GM15510 (cell line): ENCODE results near the gene BABAM2.

Experiments
- POLR2A ChIP-seq: IDR thresholded peaks from 3 replicates; pipeline ENCODE4 v1.6.1; 2011; ENCODE audit warnings: borderline replicate concordance; ENCODE audit not compliant: insufficient read length; ENCODE audit errors: extremely low read depth

BABAM2 gene

GRCh38 chr2:28150236-28150915, 259.8 kb downstream of the BABAM2 start:
- no peak for TF ChIP-seq POLR2A

GRCh38 chr2:28150994-28151393, 260.5 kb downstream of the BABAM2 start:
- no peak for TF ChIP-seq POLR2A

GRCh38 chr2:28152585-28153280, 262.2 kb downstream of the BABAM2 start:
- no peak for TF ChIP-seq POLR2A

GRCh38 chr2:28153851-28154250, 263.3 kb downstream of the BABAM2 start:
- TF ChIP-seq POLR2A = no peak

- TF ChIP-seq POLR2A = no peak
These were observed 264.6 kb downstream of the BABAM2 start for GRCh38 chr2:28155086-28155485.

GRCh38 chr2:28155627-28156026, 265.1 kb downstream of the BABAM2 start:
- TF ChIP-seq POLR2A = no peak

GRCh38 chr2:28158791-28159190, 268.3 kb downstream of the BABAM2 start:
- no peak for TF ChIP-seq POLR2A

- no peak for TF ChIP-seq POLR2A
These were observed 270.5 kb downstream of the BABAM2 start for GRCh38 chr2:28160986-28161425.

GRCh38 chr2:28161466-28161865, 270.9 kb downstream of the BABAM2 start:
- TF ChIP-seq POLR2A = no peak

- no peak for TF ChIP-seq POLR2A
These were observed 272.0 kb downstream of the BABAM2 start for GRCh38 chr2:28162564-28162963.

GRCh38 chr2:28163028-28163427, 272.5 kb downstream of the BABAM2 start:
- no peak for TF ChIP-seq POLR2A

- no peak for TF ChIP-seq POLR2A
These were observed 273.2 kb downstream of the BABAM2 start for GRCh38 chr2:28163627-28164279.

- no peak for TF ChIP-seq POLR2A
These were observed 273.8 kb downstream of the BABAM2 start for GRCh38 chr2:28164280-28164801.

GRCh38 chr2:28165087-28165635, 274.6 kb downstream of the BABAM2 start:
- TF ChIP-seq POLR2A = no peak

GRCh38 chr2:28166956-28167355, 276.4 kb downstream of the BABAM2 start:
- TF ChIP-seq POLR2A = no peak

- no peak for TF ChIP-seq POLR2A
These were observed 277.8 kb downstream of the BABAM2 start for GRCh38 chr2:28168376-28168775.

GRCh38 chr2:28169492-28169891, 279.0 kb downstream of the BABAM2 start:
- TF ChIP-seq POLR2A = no peak
